Measurements from ENCODE around the gene DNAJC4.

The DNAJC4 gene

GRCh38 chr11:64268025-64268892 lies 37.9 kb downstream of the DNAJC4 start:
- Histone ChIP-seq H3K36me3 (ENCODE audit: control insufficient read depth, insufficient read depth, low read length) (peaks cover 27% of the 10 kb centered on the region), H3K9me3 (ENCODE audit: control insufficient read depth, insufficient read depth, low read length) (no peaks in the 10 kb centered on the region), H3K4me1 (ENCODE audit: control insufficient read depth, insufficient read depth, low read length) (0 out of 2 replicates have a peak, but pooled peaks cover 1% of the 10 kb centered on the region), H3K27ac (ENCODE audit: low read length) (no peak overlapping the region), H3K27me3 (ENCODE audit: control insufficient read depth, insufficient read depth, low read length) (no peaks in the 10 kb centered on the region), H3K4me3 (ENCODE audit: low read length) (no peak overlapping the region; the same call in 1 of the 2 replicates)
- WGBS (ENCODE audit: insufficient coverage, insufficient read length), result no CpG with 5 or more reads among the region's 23 CpGs
- DNase-seq (ENCODE audit: low read depth, low spot score), result no peak

DNA sequence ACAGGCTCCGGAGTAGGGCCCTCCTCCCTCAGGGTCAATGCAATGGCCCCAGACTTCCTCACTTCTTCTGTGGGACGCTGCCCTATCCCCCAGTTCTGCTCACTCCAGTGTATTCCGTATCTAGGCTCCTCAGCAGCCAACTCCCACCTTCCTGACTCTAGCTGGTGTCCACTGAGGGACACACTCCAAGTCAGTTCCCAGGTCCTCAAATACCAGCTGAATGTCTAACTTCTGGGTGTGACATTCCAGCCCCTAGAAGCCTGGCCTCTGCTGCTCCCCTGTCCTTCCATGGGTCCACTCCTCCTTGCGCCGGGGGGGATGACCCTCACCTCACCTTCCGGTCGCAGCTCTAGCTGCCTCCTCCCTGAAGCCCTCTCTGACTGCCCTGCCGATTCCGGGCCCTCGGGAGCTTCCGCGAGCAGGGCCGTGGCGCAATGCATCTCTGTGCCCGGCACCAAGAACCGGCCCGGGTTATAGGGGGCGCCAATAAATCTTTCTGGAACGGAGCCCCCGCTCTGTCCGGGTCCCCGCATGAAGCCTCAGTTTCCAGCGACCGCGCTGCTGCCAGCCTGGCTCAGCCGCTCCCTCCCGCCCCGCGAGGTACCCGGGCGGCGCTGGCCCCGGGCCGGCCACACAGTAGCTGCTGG lies 38.7 kb downstream of the DNAJC4 start:
- peaks cover 23% of the 10 kb centered on the region for H3K36me3 ChIP-seq (ENCODE audit: control insufficient read depth, insufficient read depth, low read length)
- no peaks in the 10 kb centered on the region for H3K9me3 ChIP-seq (ENCODE audit: control insufficient read depth, insufficient read depth, low read length)
- no peaks in the 10 kb centered on the region for H3K4me1 ChIP-seq (ENCODE audit: control insufficient read depth, insufficient read depth, low read length)
- no peak for DNase-seq (ENCODE audit: low read depth, low spot score)
- peak overlapping the region; percentile 54; the same call in 1 of the 2 replicates for H3K4me3 ChIP-seq (ENCODE audit: low read length)
- no peaks in the 10 kb centered on the region for H3K27me3 ChIP-seq (ENCODE audit: control insufficient read depth, insufficient read depth, low read length)
- H3K27ac ChIP-seq (ENCODE audit: low read length), result no peak overlapping the region
- no CpG with 5 or more reads among the region's 34 CpGs for WGBS (ENCODE audit: insufficient coverage, insufficient read length)

DNA sequence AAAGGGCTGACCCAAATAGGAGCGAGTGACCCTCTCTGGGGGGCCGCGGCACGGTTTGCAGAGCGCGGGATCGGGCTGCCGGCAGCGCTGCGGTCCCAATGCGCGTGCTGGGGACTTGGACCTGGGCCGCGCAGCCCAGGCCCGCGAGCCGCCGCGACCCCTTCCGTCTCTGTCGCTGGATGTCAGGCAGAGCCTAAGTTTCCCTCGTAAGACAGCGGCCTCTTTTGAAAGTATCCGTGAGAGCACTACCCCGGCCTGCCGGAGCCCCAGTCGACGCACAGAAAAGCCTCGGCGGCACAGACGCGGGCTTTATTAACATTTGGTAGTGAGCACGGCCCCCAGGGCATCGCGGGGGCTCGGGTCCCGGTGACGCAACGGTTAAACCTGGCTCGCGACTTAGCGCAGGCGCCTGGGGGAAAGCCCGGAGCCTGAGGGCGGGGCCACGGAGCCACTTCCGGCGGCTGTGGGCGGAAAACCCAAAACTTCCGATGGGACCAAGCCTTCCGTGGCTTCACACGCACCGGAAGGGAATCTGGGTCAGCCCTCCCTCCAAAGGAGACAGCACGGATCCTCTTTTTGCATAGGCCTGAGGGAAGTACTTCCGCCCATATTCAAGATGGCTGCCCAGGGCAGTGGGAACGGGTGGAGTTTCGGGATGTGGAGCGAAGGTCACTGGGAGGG lies 39.3 kb downstream of the DNAJC4 start:
- Histone ChIP-seq H3K4me3 (ENCODE audit: low read length) (peak overlapping the region; percentile 57; the same call in 1 of the 2 replicates), H3K36me3 (ENCODE audit: control insufficient read depth, insufficient read depth, low read length) (peaks cover 20% of the 10 kb centered on the region), H3K9me3 (ENCODE audit: control insufficient read depth, insufficient read depth, low read length) (no peaks in the 10 kb centered on the region), H3K27ac (ENCODE audit: low read length) (no peak overlapping the region), H3K4me1 (ENCODE audit: control insufficient read depth, insufficient read depth, low read length) (no peaks in the 10 kb centered on the region), H3K27me3 (ENCODE audit: control insufficient read depth, insufficient read depth, low read length) (no peaks in the 10 kb centered on the region)
- DNase-seq (ENCODE audit: low read depth, low spot score), result peak; percentile 99
- no CpG with 5 or more reads among the region's 58 CpGs for WGBS (ENCODE audit: insufficient coverage, insufficient read length)

DNA sequence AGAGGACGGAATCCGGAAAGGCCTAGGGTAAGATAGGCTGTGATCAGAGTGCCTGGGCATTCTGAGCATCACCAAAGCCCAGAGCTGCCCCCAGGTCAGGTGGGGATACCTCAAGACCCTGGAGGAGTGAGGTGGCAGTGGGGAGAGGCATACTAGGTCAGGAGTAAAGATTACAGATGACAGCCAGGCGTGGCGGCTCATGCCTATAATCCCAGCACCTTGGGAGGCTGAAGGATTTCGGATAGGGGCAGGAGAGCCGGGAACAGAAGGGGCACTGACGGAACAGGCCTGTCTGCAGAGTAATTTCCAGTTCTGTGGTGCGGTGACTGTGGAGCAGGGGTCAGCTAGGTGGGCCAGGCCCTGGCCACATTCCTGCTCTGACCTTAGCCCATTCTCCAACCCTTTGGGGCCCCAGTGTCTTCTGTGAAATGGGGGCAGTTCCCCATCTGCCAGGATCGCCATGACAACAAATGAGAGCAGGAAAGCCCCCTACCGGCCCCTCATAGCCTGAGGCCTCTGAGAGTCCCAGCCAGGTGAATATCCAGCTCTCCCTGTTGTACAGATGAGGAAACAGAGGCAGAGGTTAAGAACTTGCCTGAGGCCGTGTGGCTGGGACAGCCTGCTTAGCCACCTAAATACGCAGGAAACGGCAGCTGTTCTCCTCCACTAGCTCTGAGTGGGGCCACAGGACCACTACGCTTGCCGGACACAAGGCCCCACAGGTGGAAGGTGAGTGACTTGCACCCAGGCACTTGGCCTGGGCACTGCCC lies 44.9 kb downstream of the DNAJC4 start:
- Histone ChIP-seq H3K4me1 (ENCODE audit: control insufficient read depth, insufficient read depth, low read length) (peaks cover 2% of the 10 kb centered on the region), H3K4me3 (ENCODE audit: low read length) (no peak overlapping the region), H3K27ac (ENCODE audit: low read length) (no peak overlapping the region), H3K36me3 (ENCODE audit: control insufficient read depth, insufficient read depth, low read length) (0 out of 2 replicates have a peak, but pooled peaks cover 3% of the 10 kb centered on the region), H3K9me3 (ENCODE audit: control insufficient read depth, insufficient read depth, low read length) (no peaks in the 10 kb centered on the region), H3K27me3 (ENCODE audit: control insufficient read depth, insufficient read depth, low read length) (no peaks in the 10 kb centered on the region)
- no CpG with 5 or more reads among the region's 15 CpGs for WGBS (ENCODE audit: insufficient coverage, insufficient read length)
- DNase-seq (ENCODE audit: low read depth, low spot score), result no peak

- Histone ChIP-seq H3K4me3 (ENCODE audit: low read length) (no peak overlapping the region), H3K27ac (ENCODE audit: low read length) (no peak overlapping the region), H3K27me3 (ENCODE audit: control insufficient read depth, insufficient read depth, low read length) (no peaks in the 10 kb centered on the region), H3K9me3 (ENCODE audit: control insufficient read depth, insufficient read depth, low read length) (no peaks in the 10 kb centered on the region), H3K36me3 (ENCODE audit: control insufficient read depth, insufficient read depth, low read length) (0 out of 2 replicates have a peak, but pooled peaks cover 3% of the 10 kb centered on the region), H3K4me1 (ENCODE audit: control insufficient read depth, insufficient read depth, low read length) (peaks cover 2% of the 10 kb centered on the region)
- no CpG with 5 or more reads among the region's 2 CpGs for WGBS (ENCODE audit: insufficient coverage, insufficient read length)
- no peak for DNase-seq (ENCODE audit: low read depth, low spot score)
Observed at GRCh38 chr11:64275841-64276240, 45.5 kb downstream of the DNAJC4 start.

DNA sequence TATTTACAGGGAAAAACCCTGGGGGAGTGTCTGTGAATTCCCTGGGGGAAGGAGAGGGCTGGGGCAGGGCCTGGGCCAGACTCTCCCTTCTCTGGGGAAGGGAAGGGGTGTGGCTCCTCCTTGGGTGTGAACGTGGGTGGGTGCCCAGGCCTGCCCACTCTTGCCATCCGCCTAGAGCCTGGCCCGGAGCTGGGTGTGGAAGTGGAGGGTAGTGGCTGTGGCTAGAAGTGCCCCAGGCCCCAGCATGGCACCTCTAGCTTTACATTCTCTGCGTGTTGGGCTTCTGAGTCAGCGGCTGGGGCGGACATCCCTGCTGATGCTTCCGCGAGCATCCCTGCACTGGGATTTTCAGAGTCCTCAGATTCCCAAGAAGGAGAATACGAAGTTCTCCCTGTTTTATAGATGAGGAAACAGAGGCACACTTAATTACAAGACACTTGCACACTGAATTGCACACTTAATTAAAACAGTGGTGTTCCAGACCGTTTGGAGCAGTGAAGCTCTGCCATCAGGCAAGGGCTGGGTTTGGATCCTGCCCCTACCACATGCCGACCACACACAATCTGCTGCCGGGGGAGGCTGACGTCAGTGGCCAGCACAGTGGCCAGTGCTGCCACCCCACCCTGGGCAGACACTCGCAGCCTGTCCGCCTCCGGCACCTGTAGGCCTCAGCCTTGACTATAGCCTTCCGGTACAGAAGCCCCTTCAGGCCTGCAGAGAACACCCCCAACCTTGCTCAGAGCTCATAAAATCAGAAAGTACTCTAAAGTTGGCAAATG lies 46.5 kb downstream of the DNAJC4 start:
- no peak for DNase-seq (ENCODE audit: low read depth, low spot score)
- WGBS (ENCODE audit: insufficient coverage, insufficient read length), result no CpG with 5 or more reads among the region's 17 CpGs
- Histone ChIP-seq H3K27me3 (ENCODE audit: control insufficient read depth, insufficient read depth, low read length) (no peaks in the 10 kb centered on the region), H3K4me3 (ENCODE audit: low read length) (no peak overlapping the region), H3K4me1 (ENCODE audit: control insufficient read depth, insufficient read depth, low read length) (peaks cover 2% of the 10 kb centered on the region), H3K27ac (ENCODE audit: low read length) (no peak overlapping the region), H3K36me3 (ENCODE audit: control insufficient read depth, insufficient read depth, low read length) (0 out of 2 replicates have a peak, but pooled peaks cover 3% of the 10 kb centered on the region), H3K9me3 (ENCODE audit: control insufficient read depth, insufficient read depth, low read length) (no peaks in the 10 kb centered on the region)

DNA sequence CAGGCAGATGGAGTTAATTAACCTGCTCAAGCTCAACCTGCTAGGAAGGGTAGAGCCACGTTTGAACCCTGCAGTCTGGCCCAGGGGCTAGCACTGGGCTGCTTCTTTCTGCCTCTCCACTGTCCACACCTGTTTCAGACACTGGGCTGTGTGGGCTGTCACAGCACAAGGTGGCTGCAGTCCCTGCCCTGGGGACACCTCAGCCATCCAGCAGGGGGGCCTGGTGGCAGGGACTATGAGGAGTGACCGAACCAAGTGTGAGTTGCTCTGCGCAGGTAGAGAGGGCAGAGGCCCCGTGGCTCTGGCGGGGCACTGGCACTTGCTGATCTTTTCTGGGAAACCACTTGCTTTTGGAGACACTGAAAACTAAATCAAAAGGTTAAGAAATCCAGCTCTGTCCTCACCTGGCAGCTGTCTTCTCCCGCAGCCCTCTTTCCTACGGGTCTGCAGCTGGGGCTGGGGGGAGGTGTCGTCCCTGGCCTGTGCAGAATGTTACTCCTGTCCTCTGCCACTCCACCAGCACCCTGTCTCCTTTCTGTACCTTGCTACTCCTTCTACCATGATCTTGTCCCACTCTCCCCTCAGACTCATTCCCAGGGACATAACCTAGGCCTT lies 48.3 kb downstream of the DNAJC4 start:
- no peak for DNase-seq (ENCODE audit: low read depth, low spot score)
- no peak overlapping the region for H3K27ac ChIP-seq (ENCODE audit: low read length)
- WGBS (ENCODE audit: insufficient coverage, insufficient read length), result no CpG with 5 or more reads among the region's 8 CpGs
- H3K27me3 ChIP-seq (ENCODE audit: control insufficient read depth, insufficient read depth, low read length), result no peaks in the 10 kb centered on the region
- H3K36me3 ChIP-seq (ENCODE audit: control insufficient read depth, insufficient read depth, low read length), result 0 out of 2 replicates have a peak, but pooled peaks cover 3% of the 10 kb centered on the region
- H3K4me3 ChIP-seq (ENCODE audit: low read length), result no peak overlapping the region
- no peaks in the 10 kb centered on the region for H3K9me3 ChIP-seq (ENCODE audit: control insufficient read depth, insufficient read depth, low read length)
- H3K4me1 ChIP-seq (ENCODE audit: control insufficient read depth, insufficient read depth, low read length), result peaks cover 2% of the 10 kb centered on the region

DNA sequence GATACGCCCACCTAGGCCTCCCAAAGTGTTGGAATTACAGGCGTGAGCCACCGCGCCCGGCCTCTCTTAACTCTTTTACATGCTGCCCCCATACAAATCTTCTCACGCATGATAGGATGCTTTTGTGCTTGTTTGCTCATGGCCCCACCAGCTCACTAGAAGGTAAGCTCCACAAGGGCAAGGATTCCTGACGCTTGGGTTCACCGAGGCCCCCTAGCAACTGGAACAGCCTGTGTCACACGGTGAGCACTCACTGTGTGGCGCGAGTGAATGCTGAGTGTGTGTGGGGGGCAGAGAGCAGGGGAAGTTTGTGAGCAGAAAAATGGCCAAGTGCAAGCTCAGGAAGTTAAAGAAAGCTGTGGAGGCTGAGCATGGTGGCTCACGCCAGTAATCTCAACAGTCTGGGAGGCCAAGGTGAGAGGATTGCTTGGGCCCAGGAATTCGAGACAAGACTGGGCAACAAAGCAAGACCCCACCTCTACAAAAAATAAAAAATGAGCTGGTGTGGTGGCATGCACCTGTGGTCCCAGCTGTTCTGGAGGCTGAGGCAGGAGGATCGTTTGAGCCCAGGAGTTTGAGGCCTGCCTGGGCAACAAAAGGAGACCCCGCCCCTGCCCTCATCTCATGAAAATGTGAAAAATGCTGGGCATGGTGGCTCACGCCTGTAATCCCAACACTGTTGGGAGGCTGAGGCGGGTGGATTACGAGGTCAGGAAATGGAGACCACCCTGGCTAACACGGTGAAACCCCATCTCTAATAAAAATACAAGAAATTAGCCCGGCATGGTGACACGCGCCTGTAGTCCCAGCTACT lies 51.8 kb downstream of the DNAJC4 start:
- Histone ChIP-seq H3K27me3 (ENCODE audit: control insufficient read depth, insufficient read depth, low read length) (no peaks in the 10 kb centered on the region), H3K9me3 (ENCODE audit: control insufficient read depth, insufficient read depth, low read length) (no peaks in the 10 kb centered on the region), H3K36me3 (ENCODE audit: control insufficient read depth, insufficient read depth, low read length) (0 out of 2 replicates have a peak, but pooled peaks cover 3% of the 10 kb centered on the region), H3K4me1 (ENCODE audit: control insufficient read depth, insufficient read depth, low read length) (peaks cover 5% of the 10 kb centered on the region; the same call in 1 of the 2 replicates), H3K27ac (ENCODE audit: low read length) (no peak overlapping the region), H3K4me3 (ENCODE audit: low read length) (no peak overlapping the region)
- no CpG with 5 or more reads among the region's 22 CpGs for WGBS (ENCODE audit: insufficient coverage, insufficient read length)
- DNase-seq (ENCODE audit: low read depth, low spot score), result no peak
